Measurements from ENCODE around the gene ABCA1. TPM values are rescaled to one million over a fixed set of nuclear protein-coding genes. Genes with fewer than 3 reads are reported as not detected.

Gene ABCA1
- total and polyA plus RNA-seq, 2 of the 4 experiments (the other 2 are of a cell fraction), result 5.8 to 52.2 TPM

GRCh38 chr9:104783588-104783987, 144.4 kb downstream of the ABCA1 start:
- DNase-seq (no peak), ATAC-seq (ENCODE audit: low read depth) (no peak)
- H3K9me3 ChIP-seq (ENCODE audit: control insufficient read depth, insufficient read depth, low read length), result no peaks in the 10 kb centered on the region
- dilution Hi-C loops (cut with HindIII; ENCODE audit: low sequenced_read_pairs, unreplicated experiment) (no loop called here), in situ Hi-C loops (cut with MboI; ENCODE audit: low sequenced_read_pairs) (loop anchor here (10.0 kb wide), 1 partner anchor 631 kb away; no protein-coding TSS in a partner anchor), intact Hi-C loops (cut with micrococcal nuclease) (loop anchor here (5.0 kb wide), 1 partner anchor 629 kb away; no protein-coding TSS in a partner anchor)
- no peak overlapping the region for H3K23ac ChIP-seq (ENCODE audit: low read depth, low read length)
- H4K20me1 ChIP-seq (ENCODE audit: insufficient read depth, low read length), result no peaks in the 10 kb centered on the region
- H3K36me3 ChIP-seq (ENCODE audit: control insufficient read depth, insufficient read depth, low read length), result peaks cover 44% of the 10 kb centered on the region
- no peaks in the 10 kb centered on the region for H3K4me1 ChIP-seq (ENCODE audit: control insufficient read depth, insufficient read depth, low read length)
- WGBS, 2 experiments (ENCODE audit: extremely low coverage in 2 of 2, insufficient read length in 1 of 2), result 100% methylated on average over 2 of the region's 4 CpGs; no CpG with 5 or more reads in 1 of the 2 experiments
- H2BK15ac ChIP-seq (ENCODE audit: low read depth, low read length), result no peak overlapping the region
- ChIA-PET POLR2A (ENCODE audit: unreplicated experiment) (no interaction called here), CTCF (no interaction called here)
- H2AK5ac ChIP-seq (ENCODE audit: low read depth, low read length), result no peak overlapping the region
- no peak overlapping the region for H4K5ac ChIP-seq (ENCODE audit: low read depth, low read length)
- no peak overlapping the region for H2AK9ac ChIP-seq (replicated peaks; ENCODE audit: low read depth, low read length, poor library complexity)
- H3K9ac ChIP-seq (ENCODE audit: low read depth, low read length), result no peak overlapping the region
- H3K4ac ChIP-seq (ENCODE audit: low read depth, low read length), result no peak overlapping the region
- H3K18ac ChIP-seq (ENCODE audit: low read depth, low read length), result no peak overlapping the region
- no peak overlapping the region for H3K14ac ChIP-seq (replicated peaks; ENCODE audit: low read depth, low read length)
- no peak overlapping the region for H3K4me2 ChIP-seq (ENCODE audit: low read depth, low read length)
- TF ChIP-seq CHD1 (IDR thresholded peaks at IDR 0.05; ENCODE audit: low read depth, low read length), result no peak
- TF ChIP-seq MXI1 (IDR thresholded peaks at IDR 0.05; ENCODE audit: borderline replicate concordance, low read depth, low read length), result no peak
- TF ChIP-seq, protein P1, sequence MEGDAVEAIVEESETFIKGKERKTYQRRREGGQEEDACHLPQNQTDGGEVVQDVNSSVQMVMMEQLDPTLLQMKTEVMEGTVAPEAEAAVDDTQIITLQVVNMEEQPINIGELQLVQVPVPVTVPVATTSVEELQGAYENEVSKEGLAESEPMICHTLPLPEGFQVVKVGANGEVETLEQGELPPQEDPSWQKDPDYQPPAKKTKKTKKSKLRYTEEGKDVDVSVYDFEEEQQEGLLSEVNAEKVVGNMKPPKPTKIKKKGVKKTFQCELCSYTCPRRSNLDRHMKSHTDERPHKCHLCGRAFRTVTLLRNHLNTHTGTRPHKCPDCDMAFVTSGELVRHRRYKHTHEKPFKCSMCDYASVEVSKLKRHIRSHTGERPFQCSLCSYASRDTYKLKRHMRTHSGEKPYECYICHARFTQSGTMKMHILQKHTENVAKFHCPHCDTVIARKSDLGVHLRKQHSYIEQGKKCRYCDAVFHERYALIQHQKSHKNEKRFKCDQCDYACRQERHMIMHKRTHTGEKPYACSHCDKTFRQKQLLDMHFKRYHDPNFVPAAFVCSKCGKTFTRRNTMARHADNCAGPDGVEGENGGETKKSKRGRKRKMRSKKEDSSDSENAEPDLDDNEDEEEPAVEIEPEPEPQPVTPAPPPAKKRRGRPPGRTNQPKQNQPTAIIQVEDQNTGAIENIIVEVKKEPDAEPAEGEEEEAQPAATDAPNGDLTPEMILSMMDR (conservative IDR thresholded peaks at IDR 0.05; ENCODE audit: low read depth, low read length), result no peak
- no peak for TF ChIP-seq FOS (IDR thresholded peaks at IDR 0.05; ENCODE audit: low read depth, low read length)
- no peak for TF ChIP-seq RAD21 (IDR thresholded peaks at IDR 0.05; ENCODE audit: low read length)
- TF ChIP-seq POLR2A (IDR thresholded peaks at IDR 0.05; ENCODE audit: low read depth, low read length), result no peak
- no peak for TF ChIP-seq ELK1 (IDR thresholded peaks at IDR 0.05; ENCODE audit: borderline replicate concordance, low read depth, low read length)
- no peak for TF ChIP-seq MAZ (IDR thresholded peaks at IDR 0.05; ENCODE audit: borderline replicate concordance, low read depth, low read length)
- no peak for TF ChIP-seq SMC3 (IDR thresholded peaks at IDR 0.05; ENCODE audit: low read depth, low read length)
- no peak for TF ChIP-seq NFE2L2 (IDR thresholded peaks at IDR 0.05; ENCODE audit: low read depth, low read length)
- no peak for TF ChIP-seq MAFK (IDR thresholded peaks at IDR 0.05; ENCODE audit: low read depth, low read length)
- TF ChIP-seq BHLHE40 (IDR thresholded peaks at IDR 0.05; ENCODE audit: low read depth, low read length), result no peak
- BruUV-seq (replicated peaks), result no TSS peak
- no peaks in the 10 kb centered on the region for H3K9me1 ChIP-seq (ENCODE audit: insufficient read depth, low read length)
- H4K8ac ChIP-seq (ENCODE audit: low read depth in 2 of 2, low read length in 2 of 2), result no peak overlapping the region
- no peak overlapping the region for H3K4me3 ChIP-seq (ENCODE audit: insufficient read depth, low read depth, low read length)
- no peaks in the 10 kb centered on the region for H3K27me3 ChIP-seq (ENCODE audit: control insufficient read depth, insufficient read depth, low read length)
- no peak overlapping the region for H3K56ac ChIP-seq (ENCODE audit: extremely low read depth, insufficient read depth, low read length)
- no peak overlapping the region for H2BK5ac ChIP-seq (ENCODE audit: low read depth, low read length, poor library complexity, severe bottlenecking)
- no peak overlapping the region for H2BK20ac ChIP-seq (ENCODE audit: low read depth, low read length)
- H2AFZ ChIP-seq (replicated peaks; ENCODE audit: low read length, poor library complexity), result no peak overlapping the region
- H3K27ac ChIP-seq (ENCODE audit: insufficient read depth, low read length), result no peak overlapping the region
- no peaks in the 10 kb centered on the region for H3K79me1 ChIP-seq (ENCODE audit: low read depth in 1 of 2, low read length in 2 of 2)
- no peak overlapping the region for H2BK120ac ChIP-seq (ENCODE audit: low read depth, low read length)
- H4K91ac ChIP-seq (ENCODE audit: insufficient read depth, low read depth, low read length), result no peak overlapping the region
